PC-9 (cell line): ENCODE measurements around the gene JTB. TPM values are rescaled to one million over a fixed set of nuclear protein-coding genes. Genes with fewer than 3 reads are reported as not detected.

Experiments used
- BruUV-seq: library from RNA; stranded (reverse); fragments of 400-500 nt; replicated peaks from 2 replicates; lab custom pipeline; 2021; lab: Mats Ljungman, UMichigan
- CTCF ChIA-PET: fragments of 300-600 bp; sonication (Branson Sonifier 250); formaldehyde crosslinking; loops from one replicate; lab custom pipeline; 2022; ENCODE audit warnings: antibody characterized with exemption; lab: Charles Lee
- POLR2A ChIA-PET: fragments of 300-600 bp; sonication (Branson Sonifier 250); formaldehyde crosslinking; loops from one replicate; lab custom pipeline; 2022; ENCODE audit warnings: antibody characterized with exemption; ENCODE audit not compliant: unreplicated experiment; lab: Charles Lee
- DNase-seq, 2 experiments: peaks; one replicate each; pipeline versions ENCODE4 v3.0.0 to v3.0.0-alpha.2; 2015 to 2022; ENCODE audit warnings: mixed read lengths in 1 of 2
- H2AFZ ChIP-seq: fragments of 200-600 bp; sonication (generic); 2 replicates; pipeline ENCODE4 v1.8.1; 2017; ENCODE audit warnings: antibody characterized with exemption
- H3F3A ChIP-seq: fragments of 200-600 bp; sonication (generic); 2 replicates; pipeline ENCODE4 v1.8.1; 2017; ENCODE audit warnings: antibody characterized with exemption, mild to moderate bottlenecking, low read depth; ENCODE audit not compliant: insufficient read depth
- H3K27ac ChIP-seq: fragments of 200-600 bp; sonication (generic); 2 replicates; pipeline ENCODE4 v1.6.1; 2016; ENCODE audit warnings: mixed run types
- H3K27me3 ChIP-seq: fragments of 200-600 bp; sonication (generic); 2 replicates; pipeline ENCODE4 v1.6.1; 2016; ENCODE audit warnings: low read depth, mixed run types; ENCODE audit not compliant: insufficient read depth
- H3K36me3 ChIP-seq: fragments of 200-600 bp; sonication (generic); 2 replicates; pipeline ENCODE4 v1.6.1; 2016; ENCODE audit warnings: low read depth, mixed run types
- H3K4me1 ChIP-seq: fragments of 200-600 bp; sonication (generic); replicated peaks from 2 replicates; pipeline ENCODE4 v1.6.1; 2016; ENCODE audit warnings: mixed run types; ENCODE audit not compliant: insufficient read depth
- H3K4me2 ChIP-seq: fragments of 200-600 bp; sonication (generic); 2 replicates; pipeline ENCODE4 v1.6.1; 2017; ENCODE audit warnings: mixed run types
- H3K4me3 ChIP-seq: fragments of 200-600 bp; sonication (generic); 2 replicates; pipeline ENCODE4 v1.6.1; 2016; ENCODE audit warnings: mixed run types
- H3K79me2 ChIP-seq: fragments of 200-600 bp; sonication (generic); 2 replicates; pipeline ENCODE4 v1.6.1; 2017; ENCODE audit warnings: low read depth, mixed run types
- H3K9me2 ChIP-seq: fragments of 200-600 bp; sonication (generic); 2 replicates; pipeline ENCODE4 v1.8.1; 2017; ENCODE audit warnings: mild to moderate bottlenecking; ENCODE audit not compliant: insufficient read depth
- H3K9me3 ChIP-seq: fragments of 200-600 bp; sonication (generic); 2 replicates; pipeline ENCODE4 v1.8.1; 2016; ENCODE audit warnings: low read depth; ENCODE audit not compliant: insufficient read depth
- H4K20me1 ChIP-seq: fragments of 200-600 bp; sonication (generic); 2 replicates; pipeline ENCODE4 v1.8.1; 2017; ENCODE audit not compliant: insufficient read depth
- EZH2 ChIP-seq: fragments of 200-600 bp; sonication (generic); IDR thresholded peaks from 2 replicates; pipeline ENCODE4 v1.8.0; 2017; ENCODE audit warnings: antibody characterized with exemption, low read depth
- intact Hi-C: fragments of 100-400 bp; cut with micrococcal nuclease; formaldehyde crosslinking; loops from one replicate; pipeline ENCODE4 v1.10.0; 2022; ENCODE audit not compliant: unreplicated experiment
- total RNA-seq: library from RNA; stranded (reverse); gene quantifications from 2 replicates; pipeline ENCODE4 v1.2.3, GENCODE V29; 2021
- TF ChIP-seq, protein P1 (sequence below): fragments of 200-600 bp; sonication (generic); conservative IDR thresholded peaks from 2 replicates; pipeline ENCODE4 v1.6.1; 2017; ENCODE audit warnings: mixed run types, antibody characterized with exemption, mild to moderate bottlenecking, moderate library complexity

JTB gene
- total RNA-seq, 1 experiment from 2014 or later: 106 TPM

GRCh38 chr1:153953859-153954365 is 23.6 kb downstream of the JTB start:
- no peak for TF ChIP-seq EZH2
- TF ChIP-seq, protein P1, sequence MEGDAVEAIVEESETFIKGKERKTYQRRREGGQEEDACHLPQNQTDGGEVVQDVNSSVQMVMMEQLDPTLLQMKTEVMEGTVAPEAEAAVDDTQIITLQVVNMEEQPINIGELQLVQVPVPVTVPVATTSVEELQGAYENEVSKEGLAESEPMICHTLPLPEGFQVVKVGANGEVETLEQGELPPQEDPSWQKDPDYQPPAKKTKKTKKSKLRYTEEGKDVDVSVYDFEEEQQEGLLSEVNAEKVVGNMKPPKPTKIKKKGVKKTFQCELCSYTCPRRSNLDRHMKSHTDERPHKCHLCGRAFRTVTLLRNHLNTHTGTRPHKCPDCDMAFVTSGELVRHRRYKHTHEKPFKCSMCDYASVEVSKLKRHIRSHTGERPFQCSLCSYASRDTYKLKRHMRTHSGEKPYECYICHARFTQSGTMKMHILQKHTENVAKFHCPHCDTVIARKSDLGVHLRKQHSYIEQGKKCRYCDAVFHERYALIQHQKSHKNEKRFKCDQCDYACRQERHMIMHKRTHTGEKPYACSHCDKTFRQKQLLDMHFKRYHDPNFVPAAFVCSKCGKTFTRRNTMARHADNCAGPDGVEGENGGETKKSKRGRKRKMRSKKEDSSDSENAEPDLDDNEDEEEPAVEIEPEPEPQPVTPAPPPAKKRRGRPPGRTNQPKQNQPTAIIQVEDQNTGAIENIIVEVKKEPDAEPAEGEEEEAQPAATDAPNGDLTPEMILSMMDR: no peak
- Histone ChIP-seq H3K4me2 (no peak overlapping the region), H3K4me1 (peaks cover 13% of the 10 kb centered on the region), H3K27me3 (no peaks in the 10 kb centered on the region), H3K4me3 (no peak overlapping the region), H3K27ac (no peak overlapping the region), H2AFZ (no peak overlapping the region), H3F3A (peaks cover 11% of the 10 kb centered on the region; the same call in 1 of the 2 replicates), H3K36me3 (peaks cover 9% of the 10 kb centered on the region), H3K79me2 (peaks cover 45% of the 10 kb centered on the region), H4K20me1 (peaks cover 28% of the 10 kb centered on the region), H3K9me2 (no peaks in the 10 kb centered on the region), H3K9me3 (no peaks in the 10 kb centered on the region)
- POLR2A ChIA-PET: interaction anchor here (0.6 kb wide), 1 partner anchor 147 kb away, joined by 10 read pairs; no protein-coding TSS in a partner anchor
- no peak for DNase-seq
- BruUV-seq: no TSS peak
- CTCF ChIA-PET: no interaction called here
- intact Hi-C loops: no loop called here

- Histone ChIP-seq H4K20me1 (peaks cover 22% of the 10 kb centered on the region), H3K4me2 (no peak overlapping the region), H3K9me2 (no peaks in the 10 kb centered on the region), H3K27me3 (no peaks in the 10 kb centered on the region), H3K36me3 (peaks cover 9% of the 10 kb centered on the region), H3F3A (peaks cover 16% of the 10 kb centered on the region; the same call in 1 of the 2 replicates), H3K27ac (no peak overlapping the region), H3K9me3 (no peaks in the 10 kb centered on the region), H2AFZ (no peak overlapping the region), H3K79me2 (peaks cover 33% of the 10 kb centered on the region), H3K4me1 (peaks cover 11% of the 10 kb centered on the region), H3K4me3 (no peak overlapping the region)
- ChIA-PET POLR2A (no interaction called here), CTCF (no interaction called here)
- BruUV-seq: no TSS peak
- TF ChIP-seq, protein P1: no peak
- TF ChIP-seq EZH2: no peak
- intact Hi-C loops: no loop called here
- DNase-seq: no peak
Measured at GRCh38 chr1:153951801-153952200, 25.7 kb downstream of the JTB start.

- no TSS peak for BruUV-seq
- Histone ChIP-seq H3K27ac (no peak overlapping the region), H3K36me3 (peaks cover 9% of the 10 kb centered on the region), H4K20me1 (peaks cover 15% of the 10 kb centered on the region), H3K4me1 (peaks cover 6% of the 10 kb centered on the region; the same call in 1 of the 2 replicates), H3K4me3 (no peak overlapping the region), H3K4me2 (no peak overlapping the region), H3K27me3 (no peaks in the 10 kb centered on the region), H3K9me3 (no peaks in the 10 kb centered on the region), H3F3A (peaks cover 16% of the 10 kb centered on the region; the same call in 1 of the 2 replicates), H3K9me2 (no peaks in the 10 kb centered on the region), H2AFZ (no peak overlapping the region), H3K79me2 (peaks cover 27% of the 10 kb centered on the region)
- TF ChIP-seq EZH2: no peak
- TF ChIP-seq, protein P1: no peak
- intact Hi-C loops: no loop called here
- CTCF ChIA-PET: no interaction called here
- no peak for DNase-seq
- POLR2A ChIA-PET: no interaction called here
Measured at GRCh38 chr1:153951183-153951582, 26.3 kb downstream of the JTB start.
